Measurements from ENCODE around the gene HNRNPF.

The HNRNPF gene

DNA sequence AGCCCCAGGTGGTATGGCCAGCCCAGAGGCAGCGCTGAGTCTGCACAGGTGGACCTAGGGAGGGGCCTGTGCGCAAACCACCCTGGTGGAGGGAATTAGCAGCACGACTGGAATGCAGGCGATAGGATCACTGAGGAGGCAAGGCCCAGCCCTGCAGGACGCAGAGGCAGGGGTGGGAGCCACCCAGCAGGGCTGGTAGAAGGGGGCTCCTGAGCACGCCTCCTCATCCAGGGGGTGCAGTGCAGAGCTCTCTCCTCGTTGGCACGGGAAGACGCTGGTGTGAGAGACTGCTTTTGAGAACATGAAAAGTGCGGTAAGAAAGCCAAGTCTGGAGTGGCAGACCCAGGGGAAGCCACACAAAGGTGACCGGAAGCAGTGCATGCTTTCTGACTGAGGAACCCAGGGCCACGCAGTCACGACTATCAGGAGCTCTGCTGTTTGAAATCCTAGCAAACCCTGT, 31.5 kb downstream of the HNRNPF start:
- peak; percentile 88 for DNase-seq (ENCODE audit: low read depth, low spot score)

DNA sequence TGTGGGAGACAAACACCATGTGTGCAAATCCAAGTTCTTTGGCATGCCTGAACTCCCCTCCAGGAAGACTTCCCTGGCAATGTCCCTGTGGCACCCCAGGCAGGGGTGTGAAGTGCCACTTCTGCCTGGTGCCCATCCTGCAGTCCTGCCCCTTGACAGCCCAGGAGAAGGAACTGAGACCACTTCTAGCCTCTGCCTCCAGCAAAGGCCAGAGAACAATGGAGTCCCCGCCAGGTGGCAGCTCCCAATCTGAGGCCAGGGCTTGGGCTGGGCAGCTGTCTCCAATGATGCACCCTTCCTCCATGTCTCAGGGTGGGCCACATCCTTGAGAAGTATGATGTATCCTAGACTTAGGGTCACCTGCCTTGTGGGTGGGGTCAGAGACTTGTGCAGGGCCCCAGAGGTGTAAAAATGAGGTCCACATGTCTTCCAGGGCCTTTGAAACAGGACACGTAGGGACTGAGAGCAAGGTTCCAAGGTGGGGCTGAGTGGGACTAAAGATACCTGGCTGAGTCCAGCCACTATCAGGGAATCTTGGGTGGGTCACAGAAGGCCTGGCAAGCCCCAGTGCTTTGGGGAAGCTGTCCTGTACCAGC, 32.1 kb downstream of the HNRNPF start:
- no peak for DNase-seq (ENCODE audit: low read depth, low spot score)

DNA sequence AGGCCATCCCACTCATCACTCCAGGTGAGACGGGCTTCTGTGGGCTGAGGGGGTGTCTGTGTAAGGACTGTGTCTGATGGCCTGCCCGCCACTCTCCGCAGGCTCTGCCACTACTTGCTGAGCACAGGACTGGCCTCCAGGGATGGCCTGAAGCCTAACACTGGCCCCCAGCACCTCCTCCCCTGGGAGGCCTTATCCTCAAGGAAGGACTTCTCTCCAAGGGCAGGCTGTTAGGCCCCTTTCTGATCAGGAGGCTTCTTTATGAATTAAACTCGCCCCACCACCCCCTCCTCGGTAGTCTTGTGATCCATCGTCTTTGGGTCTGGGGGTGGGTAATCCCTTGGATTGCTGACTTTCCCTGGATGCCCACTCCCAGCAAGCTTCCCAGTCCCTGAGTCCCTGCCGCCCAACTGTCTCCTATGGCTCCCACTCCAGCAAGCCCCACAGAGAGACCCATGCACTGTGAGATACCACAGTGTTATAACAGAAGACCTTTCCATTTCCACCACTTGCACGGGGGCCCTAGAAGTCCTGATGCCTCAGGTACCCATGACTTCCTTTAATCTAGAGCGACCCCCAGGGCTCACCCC, 32.8 kb downstream of the HNRNPF start:
- no peak for DNase-seq (ENCODE audit: low read depth, low spot score)

- peak; percentile 74 for DNase-seq (ENCODE audit: low read depth, low spot score)
Measured at GRCh38 chr10:43375401-43376020, 33.5 kb downstream of the HNRNPF start.

- no peak for DNase-seq (ENCODE audit: low read depth, low spot score)
Measured at GRCh38 chr10:43374194-43374593, 34.8 kb downstream of the HNRNPF start.

DNA sequence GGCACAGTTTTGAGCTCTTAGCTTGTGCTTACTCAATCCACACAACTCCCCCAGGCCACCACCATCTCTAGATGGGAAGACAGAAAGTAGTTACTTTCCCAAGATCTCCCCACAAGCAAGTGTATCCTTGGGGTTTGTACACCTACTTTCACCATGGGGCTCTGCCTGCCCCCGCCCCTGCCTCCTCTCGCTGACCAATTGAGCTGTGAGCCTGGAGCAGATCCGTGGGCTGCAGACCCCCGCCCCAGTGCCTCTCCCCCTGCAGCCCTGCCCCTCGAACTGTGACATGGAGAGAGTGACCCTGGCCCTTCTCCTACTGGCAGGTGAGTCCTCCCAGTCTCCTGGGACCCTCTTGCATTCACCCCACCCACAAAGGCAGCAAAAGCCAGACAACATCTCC, 35.5 kb downstream of the HNRNPF start:
- no peak for DNase-seq (ENCODE audit: low read depth, low spot score)

DNA sequence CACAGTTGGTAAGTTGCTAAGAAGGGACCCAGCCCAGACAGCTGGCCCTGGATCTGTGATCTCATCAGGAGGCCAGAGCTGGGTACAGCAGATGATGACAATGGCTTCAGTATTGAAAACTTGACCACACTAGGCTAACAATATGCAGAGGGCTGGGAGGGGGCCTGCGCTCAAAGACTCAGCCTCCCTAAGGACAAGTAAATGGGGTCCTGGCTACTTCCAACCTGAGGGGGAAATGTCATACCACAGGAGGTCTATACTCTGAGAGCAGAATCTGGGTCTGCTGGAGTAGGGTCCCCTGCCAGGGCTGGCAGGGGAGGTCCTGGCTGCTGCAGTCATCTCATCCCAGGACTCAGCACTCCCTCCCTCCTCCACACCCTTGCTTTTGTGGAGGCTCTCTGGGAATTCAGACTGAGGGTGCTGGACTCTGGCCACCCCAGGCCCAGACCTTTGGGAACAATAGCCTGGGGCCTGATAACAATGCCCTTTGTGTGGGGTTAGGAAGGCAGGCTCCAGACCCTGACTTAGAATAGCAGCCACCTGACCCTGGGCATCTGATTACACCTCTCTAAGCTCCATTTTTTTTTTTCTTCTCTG, 36.1 kb downstream of the HNRNPF start:
- peak; percentile 73 for DNase-seq (ENCODE audit: low read depth, low spot score)

GRCh38 chr10:43371418-43371817, 37.6 kb downstream of the HNRNPF start, which contains the start of gene FXYD4:
FXYD4 (plus strand) TSS chr10:43371636; CDS start chr10:43373747, 2,111 bp downstream.
- no peak for DNase-seq (ENCODE audit: low read depth, low spot score)

- DNase-seq (ENCODE audit: low read depth, low spot score) = no peak
Measured at GRCh38 chr10:43370671-43371215, 38.2 kb downstream of the HNRNPF start.

DNA sequence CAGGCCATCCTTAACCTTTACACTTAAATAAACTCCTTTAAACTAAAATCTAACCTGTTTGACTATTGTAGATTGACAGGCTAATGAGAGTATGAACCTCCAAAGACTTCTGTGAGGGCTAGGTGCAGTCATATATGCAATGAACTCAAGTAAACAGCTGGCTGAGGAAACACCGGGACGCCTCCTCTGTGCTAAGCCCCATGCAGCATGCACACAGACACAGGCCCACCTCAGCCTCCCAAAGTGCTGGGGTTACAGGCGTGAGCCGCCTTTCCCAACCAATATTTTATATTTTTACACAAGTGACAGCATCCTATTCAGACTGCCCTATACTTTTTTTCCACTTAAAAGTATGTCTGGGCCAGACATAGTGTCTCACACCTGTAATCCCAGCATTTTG, 39.1 kb downstream of the HNRNPF start:
- DNase-seq (ENCODE audit: low read depth, low spot score) = no peak

GRCh38 chr10:43365001-43365400, 44.0 kb downstream of the HNRNPF start:
- no peak for DNase-seq (ENCODE audit: low read depth, low spot score)

- peak; percentile 99 for DNase-seq (ENCODE audit: low read depth, low spot score)
Measured at GRCh38 chr10:43362191-43362839, 46.7 kb downstream of the HNRNPF start.

DNA sequence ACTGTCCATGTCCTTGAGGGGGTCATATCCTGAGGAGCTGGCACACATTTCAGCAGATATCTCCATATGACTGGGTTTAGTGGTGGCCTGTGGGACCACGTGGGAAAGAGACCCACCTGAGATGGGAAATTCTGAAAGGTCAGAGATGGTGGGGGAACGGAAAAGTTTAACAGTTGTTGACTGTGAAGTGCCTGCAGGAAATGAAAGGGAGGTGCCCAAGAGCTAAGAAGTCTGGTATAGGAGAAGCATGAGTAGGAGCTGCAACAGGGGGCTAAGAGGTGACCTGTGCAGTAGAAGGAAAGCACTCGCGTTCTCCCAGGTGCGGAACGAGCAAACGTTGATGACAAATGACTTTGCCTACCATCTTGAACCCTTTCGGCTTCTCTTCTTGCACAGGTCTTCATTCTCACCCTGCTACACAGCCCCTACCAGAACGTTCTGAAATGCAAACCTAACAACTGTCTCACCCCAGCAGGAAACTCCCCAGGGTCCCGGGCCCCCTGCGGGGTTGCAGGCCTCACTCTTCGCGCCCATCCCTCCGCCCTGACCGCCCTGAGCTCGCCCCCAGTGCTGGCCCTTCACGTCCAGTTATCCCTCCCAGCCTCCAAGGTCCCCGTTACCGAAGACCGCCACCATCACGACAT, 47.3 kb downstream of the HNRNPF start:
- DNase-seq (ENCODE audit: low read depth, low spot score) = no peak

- no peak for DNase-seq (ENCODE audit: low read depth, low spot score)
Measured at GRCh38 chr10:43360086-43360485, 48.9 kb downstream of the HNRNPF start.

GRCh38 chr10:43355749-43356371, 53.1 kb downstream of the HNRNPF start:
- peak; percentile 60 for DNase-seq (ENCODE audit: low read depth, low spot score)

DNA sequence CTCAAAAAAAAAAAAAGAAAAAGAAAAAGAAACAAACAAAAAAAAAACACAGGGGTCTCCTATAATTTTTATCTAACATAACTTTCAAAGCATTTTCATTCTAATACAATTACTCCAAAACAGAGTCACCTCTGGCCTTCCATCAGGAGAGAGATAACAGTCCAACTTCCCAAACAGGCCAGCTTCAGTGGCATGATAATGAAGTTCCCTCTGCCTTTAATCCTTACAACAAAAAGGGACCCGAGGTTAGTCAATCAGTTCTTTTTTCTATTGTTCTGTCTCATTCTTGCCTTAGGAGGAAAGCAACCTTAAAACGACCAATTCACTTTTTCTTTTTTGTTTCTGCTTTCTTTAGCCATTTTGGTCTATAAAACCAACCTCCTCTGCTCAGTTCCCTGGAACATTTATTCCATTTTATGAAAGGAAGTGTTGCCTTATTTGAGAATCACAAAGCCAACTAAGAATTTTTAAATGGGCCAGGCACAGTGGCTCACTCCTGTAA, 54.1 kb downstream of the HNRNPF start:
- no peak for DNase-seq (ENCODE audit: low read depth, low spot score)

GRCh38 chr10:43354330-43354635, 54.7 kb downstream of the HNRNPF start:
- DNase-seq (ENCODE audit: low read depth, low spot score) = no peak

GRCh38 chr10:43353495-43354329, 55.3 kb downstream of the HNRNPF start:
- DNase-seq (ENCODE audit: low read depth, low spot score) = no peak

GRCh38 chr10:43352951-43353350, 56.0 kb downstream of the HNRNPF start:
- no peak for DNase-seq (ENCODE audit: low read depth, low spot score)

GRCh38 chr10:43351301-43351700, 57.7 kb downstream of the HNRNPF start:
- DNase-seq (ENCODE audit: low read depth, low spot score) = no peak
